GM18517 (cell line): Measurements from ENCODE around the gene CHST15.

Experiments
- ATAC-seq: cut with Tn5 transposase; IDR thresholded peaks from one replicate; pipeline ENCODE4 v1.9.1; 2021; ENCODE audit warnings: mild to moderate bottlenecking, moderate library complexity; ENCODE audit not compliant: unreplicated experiment

CHST15 gene

GRCh38 chr10:124066781-124067714 is 26.4 kb downstream of the CHST15 start:
- ATAC-seq: no peak

- ATAC-seq: no peak
Observed at GRCh38 chr10:124066126-124066700, 27.2 kb downstream of the CHST15 start.

DNA sequence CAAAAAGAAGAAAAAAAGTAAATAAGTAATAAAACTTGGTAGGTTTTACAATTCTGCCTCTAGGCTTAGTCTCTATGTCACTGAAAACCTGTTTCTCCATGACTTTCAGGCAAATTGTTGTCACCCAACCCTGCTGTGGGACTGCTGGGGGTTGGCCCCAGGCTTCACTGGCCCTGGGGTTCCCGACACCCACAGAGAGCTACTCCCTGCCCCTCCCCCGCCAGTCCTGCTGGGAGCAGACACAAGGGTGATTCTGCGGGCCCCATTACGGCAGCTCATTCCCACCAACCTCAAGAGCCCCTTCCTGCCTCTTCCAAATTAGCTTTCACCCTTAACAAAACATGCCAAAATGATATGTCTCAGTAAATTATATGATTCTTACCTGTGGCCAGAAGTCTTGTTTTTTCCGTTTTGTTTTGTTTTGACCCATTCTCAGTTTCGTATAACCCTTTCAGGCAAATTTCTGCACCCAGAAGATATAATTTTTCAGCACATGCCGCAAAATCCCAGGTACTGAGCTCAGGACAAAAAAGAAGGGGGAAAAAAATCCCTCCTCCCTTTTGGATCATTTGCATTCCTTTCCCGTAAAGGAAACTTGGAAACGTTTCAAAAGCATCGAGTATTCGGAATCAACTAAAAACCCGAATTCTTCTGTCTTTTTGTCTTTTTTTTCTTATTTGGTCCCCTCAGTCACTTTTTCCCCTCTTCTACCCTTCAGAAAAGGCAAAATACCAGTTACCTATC is 27.8 kb downstream of the CHST15 start:
- no peak for ATAC-seq

- ATAC-seq: no peak
Observed at GRCh38 chr10:124064676-124065075, 28.7 kb downstream of the CHST15 start.

GRCh38 chr10:124063750-124064603 is 29.4 kb downstream of the CHST15 start:
- no peak for ATAC-seq

DNA sequence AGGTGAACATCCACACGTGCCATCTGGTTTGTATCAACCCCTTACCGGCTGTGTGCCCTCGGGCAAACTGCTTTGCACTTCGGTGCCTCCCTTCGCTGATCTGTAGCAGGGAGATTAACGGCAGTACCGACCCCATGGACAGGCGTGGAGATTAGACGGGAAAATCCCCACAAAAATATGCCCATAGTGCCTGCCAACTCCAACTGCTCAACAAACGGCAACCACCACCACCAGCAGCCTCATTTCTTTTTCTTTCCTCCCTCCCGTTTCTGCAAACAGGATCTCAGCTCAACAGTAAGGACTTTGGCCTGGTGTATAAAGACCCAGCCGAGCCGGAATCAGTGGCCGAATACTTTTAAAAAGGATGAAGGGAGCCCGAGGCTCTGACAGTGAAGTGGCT is 31.0 kb downstream of the CHST15 start:
- no peak for ATAC-seq

DNA sequence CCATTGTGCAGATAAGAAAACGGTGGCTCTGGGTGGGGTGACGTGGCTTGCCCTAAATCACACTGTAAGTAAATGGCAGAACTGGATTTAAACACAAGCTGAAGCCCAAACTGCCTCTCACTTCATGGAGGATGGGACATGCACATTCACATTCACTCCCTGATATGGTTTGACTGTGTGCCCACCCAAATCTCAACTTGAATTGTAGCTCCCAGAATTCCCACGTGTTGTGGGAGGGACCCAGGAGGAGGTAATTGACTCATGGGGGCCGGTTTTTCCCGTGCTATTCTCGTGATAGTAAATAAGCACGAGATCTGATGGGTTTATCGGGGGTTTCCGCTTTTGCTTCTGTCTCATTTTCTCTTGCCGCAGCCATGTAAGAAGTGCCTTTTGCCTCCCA is 32.4 kb downstream of the CHST15 start:
- no peak for ATAC-seq

DNA sequence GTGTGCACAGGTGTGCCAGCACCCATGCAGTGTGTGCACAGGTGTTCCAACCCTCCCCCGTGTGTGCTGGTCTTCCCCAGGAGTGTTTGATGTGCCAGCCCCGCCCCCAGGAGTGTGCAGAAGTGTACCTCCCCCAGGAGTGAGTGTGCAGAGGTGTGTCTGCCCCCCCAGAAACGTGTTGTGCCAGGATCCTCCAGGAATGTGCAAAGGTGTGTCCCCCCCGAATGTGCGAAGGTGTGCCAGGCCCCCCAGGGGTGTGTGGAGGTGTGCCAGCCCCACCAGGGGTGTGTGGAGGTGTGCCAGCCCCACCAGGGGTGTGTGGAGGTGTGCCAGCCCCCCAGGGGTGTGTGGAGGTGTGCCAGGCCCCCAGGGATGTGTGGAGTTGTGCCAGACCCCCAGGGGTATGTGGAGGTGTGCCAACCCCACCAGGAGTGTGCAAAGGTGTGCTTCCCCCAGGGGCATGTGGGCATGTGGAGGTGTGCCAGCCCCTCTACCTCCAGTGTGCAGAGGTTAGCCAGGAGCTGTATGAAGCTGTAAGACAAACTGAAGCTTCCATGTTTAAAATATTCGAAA is 33.2 kb downstream of the CHST15 start:
- ATAC-seq: no peak

GRCh38 chr10:124059551-124059950 is 33.8 kb downstream of the CHST15 start:
- ATAC-seq: no peak

DNA sequence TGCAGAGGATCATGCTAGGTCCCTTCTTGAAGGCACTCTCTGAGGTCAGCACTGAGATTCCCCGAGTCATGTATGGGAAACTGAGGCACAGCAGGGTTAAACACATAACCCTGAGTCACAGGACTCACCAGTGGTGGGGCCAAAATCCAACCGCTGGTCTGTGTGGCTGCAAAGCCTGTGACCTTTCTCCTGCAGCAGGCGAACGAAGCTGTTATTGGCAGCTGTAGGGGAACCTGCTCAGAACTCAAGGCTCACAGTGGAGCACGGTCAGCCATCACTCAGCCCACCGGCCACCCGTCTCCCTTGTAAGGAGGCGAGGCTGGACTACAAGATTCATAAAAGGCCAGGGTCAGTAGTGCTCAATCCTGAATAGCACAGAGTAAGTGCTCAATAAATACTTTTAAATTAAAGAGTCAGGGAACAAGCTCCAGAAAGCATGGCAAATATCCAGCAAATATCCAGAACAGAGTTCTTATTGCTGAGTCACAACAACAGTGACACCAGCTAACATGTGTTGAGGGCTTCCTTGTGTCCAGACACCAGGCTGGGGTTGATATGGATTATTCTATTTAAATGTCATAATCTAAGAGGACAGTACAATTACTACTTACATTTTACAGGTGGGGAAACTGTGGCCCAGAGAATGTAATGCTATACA is 34.9 kb downstream of the CHST15 start:
- ATAC-seq: no peak

DNA sequence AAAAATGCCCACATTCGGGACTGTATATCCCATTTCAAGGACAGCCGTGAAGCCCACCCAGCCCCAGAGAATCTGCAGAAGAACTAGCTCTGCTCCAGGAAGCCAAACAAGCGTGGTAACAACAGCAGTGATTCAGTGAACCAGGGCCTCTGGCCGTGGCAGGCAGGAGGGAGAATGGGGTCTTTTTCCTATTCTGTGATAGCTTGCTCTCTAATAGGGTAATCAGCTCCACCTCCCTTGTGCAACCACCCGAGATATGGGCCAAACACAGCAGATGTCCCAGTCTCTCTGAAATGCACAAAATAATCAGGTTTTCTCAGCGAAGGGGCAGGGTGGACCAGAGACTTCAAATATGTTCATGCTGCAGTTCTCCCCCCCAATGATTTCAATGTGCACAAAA is 35.8 kb downstream of the CHST15 start:
- ATAC-seq: no peak

DNA sequence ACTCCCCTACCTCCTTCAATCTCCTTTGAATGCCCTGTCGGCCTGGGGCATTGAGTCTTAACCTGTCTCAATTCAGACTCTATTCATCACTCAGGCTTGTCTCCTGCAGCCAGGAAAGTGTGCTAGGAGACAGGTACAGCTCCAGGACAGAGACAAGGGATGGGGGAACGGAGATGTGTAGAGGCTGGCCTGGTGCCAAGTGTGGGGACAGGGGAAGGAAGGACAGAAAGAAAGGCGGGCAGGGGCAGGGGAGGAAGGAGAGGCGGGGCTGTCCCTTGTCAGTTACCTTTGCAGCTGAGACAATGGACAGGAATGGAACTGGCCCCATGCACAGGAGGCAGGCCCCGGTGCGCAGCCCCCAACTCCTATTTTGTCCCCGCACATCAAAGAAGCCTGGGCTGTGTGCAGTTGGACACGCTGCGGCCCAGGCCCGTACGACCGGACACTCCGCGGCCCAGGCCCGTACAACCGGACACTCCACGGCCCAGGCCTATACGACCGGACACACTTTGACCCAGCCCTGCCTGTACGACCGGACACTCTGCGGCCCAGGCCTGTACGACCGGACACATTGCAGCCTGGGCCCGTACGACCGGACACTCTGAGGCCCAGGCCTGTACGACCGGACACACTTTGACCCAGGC is 36.9 kb downstream of the CHST15 start:
- ATAC-seq: no peak

DNA sequence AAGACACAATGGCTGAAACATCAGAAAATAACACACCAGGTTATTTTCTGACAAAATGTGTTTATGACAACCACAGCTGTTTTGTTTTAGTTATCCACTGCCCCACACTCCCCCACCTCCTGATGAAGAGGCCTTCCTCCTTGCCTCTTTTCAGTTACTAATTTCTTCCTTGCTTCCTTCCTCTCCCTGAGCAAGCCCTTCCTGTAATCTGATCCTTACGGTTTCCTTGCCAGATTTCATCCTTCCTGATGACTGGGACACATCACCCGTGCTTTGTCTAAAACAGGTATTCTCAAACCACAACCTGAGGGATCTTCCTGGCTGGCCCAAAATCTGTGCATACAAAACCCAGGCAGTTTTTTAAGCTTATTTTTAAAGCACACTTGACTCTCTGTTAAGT is 39.4 kb downstream of the CHST15 start:
- no peak for ATAC-seq

- no peak for ATAC-seq
Observed at GRCh38 chr10:124052561-124052960, 40.8 kb downstream of the CHST15 start.

DNA sequence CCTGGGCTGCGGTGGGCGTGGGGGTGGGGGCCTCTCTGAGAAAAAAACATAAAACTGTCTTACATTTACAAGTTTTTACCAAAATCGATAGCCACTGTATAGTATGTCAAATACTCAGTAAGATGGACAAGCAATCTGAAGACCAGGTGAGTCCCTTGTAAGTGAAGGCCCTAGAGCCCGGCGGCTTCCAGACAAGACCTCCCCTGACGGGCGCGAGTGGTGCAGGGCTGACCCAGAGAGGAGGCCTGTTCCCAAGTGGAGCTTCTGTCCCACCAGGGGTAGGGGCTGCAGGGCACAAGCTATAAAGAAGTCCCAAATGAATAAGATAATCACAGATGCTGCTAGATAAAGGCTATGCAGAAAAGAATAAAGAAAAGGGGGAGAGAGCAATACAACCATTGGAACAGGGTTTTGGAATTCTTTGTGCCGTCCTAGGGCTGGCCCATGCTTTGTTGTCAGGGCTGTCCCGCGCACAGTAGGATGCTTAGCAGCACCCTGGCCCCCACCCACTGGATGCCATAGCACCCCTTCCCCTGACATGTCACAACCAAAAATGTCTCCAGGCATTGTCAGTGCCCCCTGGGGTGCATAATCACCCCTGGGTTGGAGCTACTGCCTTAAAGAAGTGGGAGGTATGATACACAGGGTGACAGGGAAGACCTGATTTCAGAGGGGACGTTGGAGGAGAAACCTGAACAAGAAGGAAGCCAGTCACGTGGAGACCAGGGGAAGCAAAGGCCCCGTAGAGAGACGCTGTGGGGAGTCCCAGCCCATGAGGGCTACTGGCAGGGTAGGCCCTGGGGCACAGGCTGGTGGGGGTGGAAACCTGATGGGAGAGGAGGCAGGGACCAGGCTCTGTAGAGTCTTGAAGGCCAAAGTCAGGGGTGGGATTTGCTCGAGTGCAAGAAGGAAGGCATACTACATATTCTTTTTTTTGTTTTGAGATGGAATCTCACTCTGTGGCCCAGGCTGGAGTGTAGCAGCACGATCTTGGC is 43.1 kb downstream of the CHST15 start:
- ATAC-seq: no peak

GRCh38 chr10:124049484-124049883 is 43.9 kb downstream of the CHST15 start:
- ATAC-seq: no peak

DNA sequence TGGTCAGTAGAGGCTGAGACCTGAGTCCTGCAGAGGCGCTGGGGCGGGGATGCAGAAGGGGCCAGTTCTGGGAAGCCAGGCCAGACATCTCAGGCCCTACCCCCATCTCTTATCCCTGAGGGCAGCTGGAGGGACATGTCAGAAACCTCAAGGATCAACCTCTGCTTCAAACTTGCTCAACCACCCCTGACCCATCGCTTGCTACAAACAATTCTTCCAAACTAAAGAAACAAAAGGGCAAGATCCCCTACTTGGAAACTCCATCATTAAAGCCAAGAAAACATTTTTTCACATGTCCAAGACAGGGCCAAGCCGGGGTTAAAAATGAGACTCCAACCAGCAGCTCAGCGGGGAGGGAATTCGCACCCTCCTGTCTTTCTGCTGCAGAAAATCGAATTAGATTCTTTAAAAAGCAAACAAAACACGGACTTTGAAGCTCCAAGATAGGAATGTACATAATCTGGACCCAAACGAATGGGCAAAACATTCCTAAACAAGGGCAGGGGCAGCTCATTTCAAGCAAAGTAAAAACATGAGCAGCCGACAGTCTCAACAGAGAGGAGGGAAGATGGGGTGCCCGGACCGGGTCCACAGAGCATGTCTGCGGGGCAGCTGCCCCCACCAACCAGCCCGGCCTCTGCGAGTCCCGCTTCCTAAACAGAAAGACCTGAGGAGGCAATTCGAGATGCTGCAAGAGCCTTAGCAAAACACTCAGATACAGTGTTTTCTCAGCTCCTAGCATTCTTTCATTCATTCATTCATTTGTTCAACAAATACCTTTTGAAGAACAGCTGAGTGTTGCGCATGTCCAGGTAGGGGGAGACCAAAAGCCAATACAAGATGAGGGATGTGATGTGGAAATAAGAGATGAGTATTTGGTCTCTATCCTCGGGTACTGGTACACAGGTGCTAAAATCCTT is 44.8 kb downstream of the CHST15 start:
- no peak for ATAC-seq
